GM21717 (cell line): ENCODE results near the gene ZNF738.
"Not testable (repeated sequence)": the region's sequence is repeated elsewhere in the genome, so short reads cannot be mapped to it uniquely, and the experiment has no call there.

Experiments used
- ATAC-seq: cut with Tn5 transposase; IDR thresholded peaks from one replicate; pipeline ENCODE4 v1.9.1; 2021; ENCODE audit warnings: mild to moderate bottlenecking, moderate library complexity; ENCODE audit not compliant: unreplicated experiment

Gene ZNF738

GRCh38 chr19:21358768-21359451 lies at the start of gene ZNF738:
Gene ZNF738, plus strand, starts transcription at chr19:21359000. Its CDS starts 141 bp downstream, at chr19:21359141.
- ATAC-seq: peak; percentile 92

GRCh38 chr19:21312807-21313206 lies 46.0 kb upstream of the ZNF738 start:
- not testable (repeated sequence) for ATAC-seq

- ATAC-seq: no peak
Observed at GRCh38 chr19:21314676-21315075, 44.1 kb upstream of the ZNF738 start.

GRCh38 chr19:21317821-21318220 lies 41.0 kb upstream of the ZNF738 start:
- ATAC-seq: no peak

- ATAC-seq: no peak
Observed at GRCh38 chr19:21321134-21321533, 37.7 kb upstream of the ZNF738 start.

GRCh38 chr19:21321996-21322395 lies 36.8 kb upstream of the ZNF738 start:
- ATAC-seq: no peak

- ATAC-seq: no peak
Observed at GRCh38 chr19:21322528-21322927, 36.3 kb upstream of the ZNF738 start.

- ATAC-seq: no peak
Observed at GRCh38 chr19:21323000-21323399, 35.8 kb upstream of the ZNF738 start.

- no peak for ATAC-seq
Observed at GRCh38 chr19:21326169-21326568, 32.6 kb upstream of the ZNF738 start.

GRCh38 chr19:21328406-21328805 lies 30.4 kb upstream of the ZNF738 start:
- no peak for ATAC-seq

GRCh38 chr19:21328885-21329605 lies 29.8 kb upstream of the ZNF738 start, which contains the start of gene ZNF708:
Gene ZNF708, minus strand, starts transcription at chr19:21329410. Its CDS starts 198 bp downstream, at chr19:21329212.
- ATAC-seq: peak; percentile 99

GRCh38 chr19:21335721-21336120 lies 23.1 kb upstream of the ZNF738 start:
- ATAC-seq: no peak

- ATAC-seq: not testable (repeated sequence)
Observed at GRCh38 chr19:21344841-21345240, 14.0 kb upstream of the ZNF738 start.

- no peak for ATAC-seq
Observed at GRCh38 chr19:21352830-21353229, 6.0 kb upstream of the ZNF738 start.

- no peak for ATAC-seq
Observed at GRCh38 chr19:21362291-21362690, 3.5 kb downstream of the ZNF738 start.

GRCh38 chr19:21383980-21384582 lies 25.3 kb downstream of the ZNF738 start:
- ATAC-seq: no peak

- ATAC-seq: no peak
Observed at GRCh38 chr19:21396121-21396520, 37.3 kb downstream of the ZNF738 start.

GRCh38 chr19:21396893-21397572 lies 38.2 kb downstream of the ZNF738 start, which contains the start of gene ZNF493:
Gene ZNF493, plus strand, starts transcription at chr19:21397133. Its CDS starts 105 bp downstream, at chr19:21397238.
- peak; percentile 99 for ATAC-seq

GRCh38 chr19:21398851-21399250 lies 40.1 kb downstream of the ZNF738 start:
- no peak for ATAC-seq

GRCh38 chr19:21402303-21402985 lies 43.6 kb downstream of the ZNF738 start:
- ATAC-seq: no peak

- no peak for ATAC-seq
Observed at GRCh38 chr19:21410166-21410565, 51.4 kb downstream of the ZNF738 start.
